HG03108 (cell line): ENCODE measurements around the gene C3orf62.
"Not testable (repeated sequence)": the region's sequence is repeated elsewhere in the genome, so short reads cannot be mapped to it uniquely, and the experiment has no call there.

ENCODE experiments used
- ATAC-seq: cut with Tn5 transposase; IDR thresholded peaks from one replicate; pipeline ENCODE4 v1.9.1; 2021; ENCODE audit warnings: moderate library complexity; ENCODE audit not compliant: unreplicated experiment

Gene C3orf62

DNA sequence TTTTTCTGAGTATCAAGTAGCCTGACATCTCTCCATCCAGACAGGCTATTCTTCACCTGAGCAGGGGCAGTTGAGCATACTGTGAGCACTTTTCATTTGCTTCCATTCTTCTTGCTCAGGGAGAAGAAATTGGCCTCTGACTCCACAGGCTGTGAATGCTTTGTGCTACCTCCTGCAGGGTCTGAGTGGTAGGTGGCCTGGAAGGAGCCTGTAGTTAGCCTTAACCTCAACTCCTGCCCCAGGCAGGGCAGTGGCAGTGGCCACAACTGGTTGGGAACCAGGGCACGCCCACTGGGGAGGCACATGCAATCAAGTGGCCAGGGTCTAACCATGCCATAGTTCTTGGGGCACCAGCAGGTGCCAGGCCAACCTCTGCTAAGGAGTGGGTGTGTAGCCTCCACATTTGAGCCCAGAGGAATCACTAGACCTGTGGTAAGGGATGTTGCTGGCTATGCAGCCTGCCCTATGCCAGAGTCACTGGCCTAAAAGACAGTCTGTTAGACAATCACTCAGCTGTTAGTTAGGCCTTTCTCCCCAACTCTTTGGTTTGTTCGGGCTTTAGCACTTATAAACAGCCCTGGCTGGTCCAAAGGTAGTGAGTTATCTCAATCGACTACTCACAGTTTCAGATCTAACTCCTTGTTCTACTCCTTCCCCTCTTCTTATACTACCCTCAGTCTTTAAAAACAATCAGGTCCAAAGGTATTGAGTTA lies 7.4 kb downstream of the C3orf62 start:
- ATAC-seq, result no peak

DNA sequence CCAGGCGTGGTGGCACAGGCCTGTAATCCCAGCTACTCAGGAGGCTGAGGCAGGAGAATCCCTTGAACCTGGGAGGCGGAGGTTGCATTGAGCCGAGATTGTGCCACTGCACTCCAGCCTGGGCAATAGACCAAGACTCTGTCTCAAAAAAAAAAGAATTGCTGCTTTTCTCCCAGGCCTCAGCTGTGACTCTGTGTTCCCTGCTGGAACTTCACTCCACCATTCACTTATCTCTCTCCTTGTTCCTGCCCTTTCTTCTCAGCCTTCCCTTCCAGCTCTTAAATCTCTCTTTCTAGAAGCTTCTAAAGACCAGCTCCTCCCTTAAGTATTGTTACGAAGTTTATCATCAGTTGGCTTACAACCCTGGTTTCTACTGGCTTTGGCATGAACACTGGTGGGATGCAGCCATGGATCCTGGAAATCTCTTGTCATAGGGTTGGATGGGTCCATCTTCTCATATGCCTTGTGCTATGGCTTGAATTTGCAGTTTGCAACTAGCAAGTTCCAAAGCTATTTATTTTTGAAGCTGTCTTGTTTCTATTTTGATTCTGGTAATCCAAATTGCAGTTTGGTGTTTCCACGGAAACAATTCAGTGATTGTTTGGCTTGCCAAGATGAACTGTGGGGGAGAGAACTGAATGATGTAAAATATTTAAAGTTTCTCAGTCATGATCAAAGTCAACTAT lies 10.5 kb downstream of the C3orf62 start:
- ATAC-seq, result no peak

DNA sequence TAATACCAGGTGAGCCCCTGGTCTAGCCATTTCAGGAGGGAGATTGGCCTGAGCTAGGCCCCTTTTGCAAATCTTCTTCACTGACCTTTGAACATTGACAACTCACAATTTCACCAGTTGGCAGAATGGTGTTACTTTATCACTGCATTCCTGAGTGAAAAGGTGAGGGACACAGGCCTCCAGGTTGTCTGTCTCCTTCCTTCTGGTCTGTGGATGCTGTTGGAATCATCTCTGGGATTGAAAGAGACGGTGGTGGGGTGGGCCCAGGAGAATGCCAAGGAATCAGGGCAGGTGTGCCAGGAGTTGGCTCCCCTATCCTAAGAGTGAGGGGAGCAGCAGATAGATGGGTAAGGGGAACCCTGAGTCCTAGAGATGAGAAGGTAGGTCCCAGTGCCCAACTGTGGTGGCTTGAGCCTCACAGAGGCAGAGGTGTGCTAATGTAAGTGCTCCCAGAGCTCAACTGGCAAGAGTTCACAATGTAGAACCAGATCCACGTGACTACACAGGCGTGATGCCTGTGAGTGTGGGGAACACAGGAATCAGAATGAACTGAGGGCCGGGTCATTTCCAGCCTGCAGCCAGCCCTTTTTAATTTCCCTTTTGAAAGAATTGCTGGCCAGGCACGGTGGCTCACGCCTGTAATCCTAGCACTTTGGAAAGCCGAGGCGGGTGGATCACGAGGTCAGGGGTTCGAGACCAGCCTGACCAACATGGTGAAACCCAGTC lies 11.2 kb downstream of the C3orf62 start:
- ATAC-seq, result no peak

DNA sequence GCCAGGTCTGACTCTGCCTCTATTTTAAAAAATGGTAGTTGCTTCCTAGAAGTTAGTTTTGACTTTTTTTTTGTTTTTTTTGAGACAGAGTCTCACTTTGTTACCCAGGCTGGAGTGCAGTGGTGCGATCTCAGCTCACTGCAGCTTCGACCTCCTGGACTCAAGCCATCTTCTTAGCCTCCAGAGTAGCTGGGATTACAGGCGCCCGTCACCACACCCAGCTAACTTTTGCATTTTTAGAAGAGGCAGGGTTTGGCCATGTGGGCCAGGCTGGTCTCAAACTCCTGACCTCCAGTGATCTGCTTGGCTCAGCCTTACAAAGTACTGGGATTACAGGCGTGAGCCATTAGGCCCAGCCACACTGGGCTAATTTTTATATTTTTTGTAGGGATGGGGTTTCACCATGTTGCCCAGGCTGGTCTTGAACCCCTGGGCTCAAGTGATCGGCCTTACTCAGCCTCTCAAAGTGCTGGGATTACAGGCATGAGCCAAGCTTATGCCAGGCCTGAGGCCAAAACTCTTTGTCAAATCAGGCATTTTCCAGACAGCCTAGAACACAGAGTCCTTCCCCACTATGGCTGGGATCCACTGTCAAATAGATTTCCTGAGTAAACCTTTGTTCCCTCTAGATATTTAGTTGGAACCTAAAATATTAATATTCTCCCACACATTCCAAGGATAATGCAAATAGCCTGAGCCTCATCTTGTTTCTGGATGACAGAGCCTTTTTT lies 13.7 kb downstream of the C3orf62 start:
- ATAC-seq, result no peak

DNA sequence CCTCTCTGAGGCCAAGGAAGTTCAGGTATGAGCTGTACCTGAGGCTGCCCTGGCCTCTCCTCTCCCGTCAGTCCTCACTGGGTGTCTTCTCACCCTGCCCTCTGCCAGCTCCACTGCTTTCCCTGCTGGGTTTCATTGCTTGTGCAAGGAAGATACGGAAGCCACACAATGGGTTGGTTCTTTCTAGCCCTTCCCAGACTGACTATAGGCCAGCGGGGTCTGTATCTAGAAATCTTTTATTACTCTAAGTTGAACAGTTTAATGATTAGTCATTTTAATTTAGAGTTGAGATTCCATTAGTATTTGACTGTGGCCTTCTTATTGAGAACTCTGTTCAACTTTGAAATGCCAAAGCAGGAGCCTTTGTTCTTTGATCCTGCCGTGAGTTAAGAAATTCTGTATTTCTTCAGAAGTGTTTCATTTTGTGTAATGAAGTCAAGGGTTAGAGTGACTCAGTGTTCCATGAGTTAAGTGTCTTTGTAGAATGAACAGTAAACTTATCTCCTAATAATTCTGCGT lies 16.2 kb downstream of the C3orf62 start:
- no peak for ATAC-seq

DNA sequence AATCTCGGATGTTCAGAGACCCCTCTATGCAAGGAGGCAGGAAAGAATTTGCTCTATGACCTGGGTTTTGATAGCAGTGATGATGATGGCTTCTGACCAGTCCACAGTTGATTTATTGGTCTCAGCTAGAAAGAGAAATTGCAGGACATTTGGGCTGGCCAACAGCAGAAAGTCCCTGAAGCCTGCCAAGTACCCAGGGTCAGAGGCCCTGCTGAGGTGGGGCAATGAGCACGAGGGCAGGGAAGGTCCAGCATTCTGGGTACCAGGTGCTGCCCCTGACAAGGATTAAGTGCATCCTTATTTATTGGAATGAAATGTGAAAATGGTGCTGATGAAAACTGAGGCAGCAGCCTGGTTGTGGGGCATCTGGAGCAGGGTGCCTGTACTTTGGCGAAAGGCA lies 19.8 kb downstream of the C3orf62 start:
- ATAC-seq, result no peak

DNA sequence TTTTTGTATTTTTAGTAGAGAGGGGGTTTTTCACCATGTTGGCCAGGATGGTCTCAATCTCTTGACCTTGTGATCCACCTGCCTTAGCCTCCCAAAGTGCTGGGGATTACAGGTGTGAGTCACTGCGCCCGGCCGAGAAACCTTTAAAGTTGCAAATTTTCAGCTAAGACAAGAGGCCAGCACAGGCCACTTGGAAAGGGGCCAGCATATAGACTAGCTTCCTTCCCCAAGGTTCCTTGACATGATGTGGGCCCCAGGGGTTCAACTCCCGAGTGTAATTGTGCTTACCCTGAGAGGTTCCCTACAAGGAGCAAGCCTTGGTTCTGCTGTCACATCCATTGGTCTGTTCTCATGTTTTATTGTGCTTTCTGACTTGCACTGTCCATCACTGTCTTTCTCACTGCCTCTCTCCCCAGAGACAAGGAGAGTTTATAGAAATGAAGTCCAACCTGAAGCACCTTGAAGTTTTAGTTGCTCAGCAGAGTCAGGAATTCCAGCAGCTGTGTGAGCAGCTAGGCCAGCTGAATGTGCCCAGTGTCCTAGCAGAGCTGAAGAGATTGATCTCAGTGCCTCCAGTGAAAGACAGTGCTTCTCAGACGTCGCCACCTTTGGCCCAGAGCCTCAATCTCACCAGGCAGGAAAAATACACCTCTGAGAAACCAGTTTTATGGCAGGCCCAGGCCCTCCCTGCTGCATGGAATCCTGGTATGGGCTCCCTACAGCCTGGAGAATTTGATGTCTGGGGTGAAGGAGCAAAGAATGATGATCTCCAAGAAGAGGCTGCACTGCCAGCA lies 21.1 kb downstream of the C3orf62 start:
- ATAC-seq, result no peak

DNA sequence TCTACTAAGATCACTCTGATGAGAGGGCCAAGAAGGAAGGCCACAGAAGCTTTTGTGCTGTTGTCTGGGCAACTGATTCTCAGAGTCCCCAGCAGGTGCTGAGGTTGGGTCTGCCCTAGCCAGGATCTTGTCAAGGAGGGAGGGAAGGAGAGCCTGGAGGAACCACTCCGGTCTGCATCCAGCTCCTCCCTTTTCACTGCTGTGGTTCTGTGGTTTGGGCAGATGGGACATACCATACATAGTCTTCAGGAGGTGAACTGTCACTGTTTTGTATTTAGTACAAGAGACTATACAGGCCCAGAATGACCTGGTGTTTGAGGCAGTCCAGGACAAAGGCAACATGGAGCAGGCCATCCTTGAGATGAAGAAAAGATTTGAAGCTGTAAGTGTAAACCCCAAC lies 21.9 kb downstream of the C3orf62 start:
- ATAC-seq, result no peak

DNA sequence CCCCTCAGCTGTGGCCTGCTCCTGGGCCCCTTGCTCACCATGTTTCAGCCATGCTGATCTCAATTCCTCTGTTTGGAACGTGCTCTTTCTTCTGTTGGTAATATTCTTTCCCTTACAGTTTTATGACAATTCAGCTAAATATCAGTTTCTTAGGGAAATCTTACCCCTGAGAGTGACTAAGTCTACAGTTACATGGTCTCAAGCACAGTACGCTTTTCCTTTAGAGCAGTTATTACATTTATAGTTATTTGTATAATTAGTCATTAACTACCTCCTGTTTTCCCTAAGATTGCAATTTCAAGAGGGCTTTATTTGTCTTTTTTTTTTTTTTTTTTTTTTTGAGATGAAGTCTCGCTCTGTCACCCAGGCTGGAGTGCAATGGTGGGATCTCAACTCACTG lies 23.5 kb downstream of the C3orf62 start:
- no peak for ATAC-seq

DNA sequence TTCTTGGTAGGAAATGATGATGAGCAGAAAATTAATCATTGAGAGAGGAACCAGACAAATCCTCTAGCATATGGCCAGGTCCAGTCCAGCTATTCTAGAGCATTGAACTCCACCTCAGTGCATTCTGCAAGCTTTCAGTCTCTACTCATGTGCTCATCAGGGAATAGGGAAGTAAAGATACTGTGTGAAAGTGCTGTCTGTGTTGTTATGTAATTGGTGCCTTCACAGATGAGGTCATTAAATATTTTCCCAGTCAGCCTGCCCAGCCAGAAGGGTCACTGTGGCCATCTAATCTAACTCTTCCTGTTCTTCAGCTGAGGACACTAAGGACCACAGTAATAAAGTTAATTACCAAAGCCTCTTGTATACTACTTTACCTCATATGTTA lies 28.2 kb downstream of the C3orf62 start:
- no peak for ATAC-seq

DNA sequence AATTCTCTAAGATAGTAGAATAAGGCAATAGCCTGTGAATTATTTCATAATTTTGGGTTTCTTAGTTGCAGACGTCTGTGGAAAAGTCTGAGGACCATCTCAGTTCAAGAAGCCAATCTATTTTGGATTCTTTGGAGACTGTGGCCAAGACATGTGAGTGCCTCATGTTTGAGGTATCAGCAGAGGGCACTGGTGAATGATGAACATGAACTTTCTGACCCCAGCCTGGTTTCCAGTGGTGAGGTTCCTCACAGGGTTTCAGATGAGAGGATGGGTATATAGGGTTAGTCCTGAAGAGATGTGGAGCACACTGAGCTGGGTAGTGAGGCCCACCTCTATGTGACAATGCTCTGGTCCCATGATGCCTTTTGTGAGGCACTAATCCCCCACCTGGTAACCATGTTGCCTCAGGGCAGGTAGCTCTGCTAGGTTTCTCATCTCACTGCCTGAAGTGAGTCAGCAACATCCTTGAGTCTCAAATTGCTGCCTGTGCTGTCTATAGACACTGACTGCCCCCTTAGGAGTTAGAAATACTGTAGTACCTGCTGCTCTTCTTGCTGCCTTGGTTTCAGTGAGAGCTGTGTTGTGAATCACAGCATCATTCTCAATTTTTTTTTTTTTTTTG lies 32.3 kb downstream of the C3orf62 start:
- no peak for ATAC-seq

DNA sequence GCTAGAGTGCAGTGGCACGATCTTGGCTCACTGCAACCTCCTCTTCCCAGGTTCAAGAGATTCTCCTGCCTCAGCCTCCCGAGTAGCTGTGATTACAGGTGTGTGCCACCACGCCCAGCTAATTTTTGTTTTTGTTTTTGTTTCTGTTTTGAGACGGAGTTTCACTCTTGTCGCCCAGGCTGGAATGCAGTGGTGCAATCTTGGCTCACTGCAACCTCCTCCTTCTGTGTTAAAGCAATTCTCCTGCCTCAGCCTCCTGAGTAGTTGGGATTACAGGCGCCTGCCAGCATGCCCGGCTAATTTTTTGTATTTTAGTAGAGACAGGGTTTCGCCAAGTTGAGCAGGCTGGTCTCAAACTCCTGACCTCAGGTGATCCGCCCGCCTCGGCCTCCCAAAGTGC lies 36.9 kb downstream of the C3orf62 start:
- not testable (repeated sequence) for ATAC-seq

DNA sequence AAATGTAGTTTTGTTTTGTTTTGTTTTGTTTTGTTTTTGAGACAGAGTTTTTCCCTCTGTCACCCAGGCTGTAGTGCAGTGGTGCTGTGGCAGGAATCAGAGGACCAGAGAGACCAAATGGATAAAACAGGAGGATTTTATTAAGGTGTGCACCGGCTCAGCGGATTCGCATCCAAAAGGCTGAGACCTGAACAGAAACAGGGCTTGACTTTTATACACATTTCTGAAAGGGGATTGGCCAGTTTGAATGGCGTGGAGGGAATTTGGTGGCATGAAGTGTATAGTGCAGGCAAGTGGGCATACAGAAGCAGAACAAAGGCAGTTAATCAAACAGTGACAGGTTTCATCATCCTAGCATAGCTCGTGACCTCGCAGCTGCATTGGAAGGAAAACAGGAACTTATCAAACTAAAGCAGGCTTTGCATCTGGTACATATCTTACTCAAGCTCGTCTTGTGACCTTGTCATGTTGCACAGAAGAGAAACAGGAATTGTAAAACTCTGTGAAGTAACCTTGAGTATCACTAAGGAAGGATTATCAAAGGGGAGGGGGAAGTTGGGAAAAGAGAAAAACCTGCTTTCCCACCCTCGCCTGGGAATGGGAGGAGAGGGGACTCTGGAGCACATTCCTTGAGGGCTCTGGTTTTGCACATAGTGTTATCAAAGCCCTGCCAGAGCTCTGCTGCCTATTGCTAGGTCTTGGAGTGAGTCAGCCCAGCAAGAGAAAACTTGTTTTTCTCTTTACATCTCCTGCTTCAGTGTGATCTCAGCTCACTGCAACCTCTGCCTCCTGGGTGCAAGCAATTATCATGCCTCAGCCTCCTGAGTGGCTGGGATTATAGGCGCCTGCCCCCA lies 38.5 kb downstream of the C3orf62 start:
- no peak for ATAC-seq

DNA sequence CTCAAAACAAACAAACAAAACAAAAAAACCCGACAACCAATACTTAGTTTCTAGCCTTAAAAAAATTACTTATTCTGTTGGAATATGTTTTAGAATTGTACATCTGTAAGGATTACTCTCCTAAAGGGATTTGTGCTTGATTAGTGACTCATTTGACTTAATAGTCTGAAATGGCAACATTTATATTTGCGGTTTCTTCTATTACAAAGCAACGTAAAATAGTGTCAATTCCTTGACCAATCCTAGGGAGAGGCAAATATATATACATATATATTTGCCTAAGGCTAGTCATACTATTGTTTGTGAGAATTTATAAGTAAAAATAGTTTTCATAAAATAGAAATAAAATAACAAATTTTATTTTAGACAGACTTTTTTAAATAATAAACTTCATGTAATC lies 39.7 kb downstream of the C3orf62 start:
- no peak for ATAC-seq

DNA sequence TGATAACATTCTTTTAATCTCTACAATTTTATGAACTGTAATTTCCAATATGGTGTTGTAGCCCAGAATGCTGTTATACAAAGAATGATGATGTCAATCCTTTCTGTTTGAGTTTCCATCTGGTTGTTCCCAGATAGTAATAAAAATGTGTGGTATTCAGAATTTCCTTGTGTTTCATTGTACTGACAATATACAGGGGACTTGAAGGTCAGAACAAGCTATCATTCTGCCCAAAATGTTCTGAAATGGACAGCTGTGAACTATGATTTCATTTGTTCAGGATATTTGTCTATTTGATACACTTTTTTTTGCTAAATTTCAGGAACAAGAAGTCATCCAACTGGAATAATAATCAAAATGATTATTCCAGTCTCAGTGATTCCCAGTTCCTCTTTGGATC lies 40.8 kb downstream of the C3orf62 start:
- ATAC-seq, result no peak

DNA sequence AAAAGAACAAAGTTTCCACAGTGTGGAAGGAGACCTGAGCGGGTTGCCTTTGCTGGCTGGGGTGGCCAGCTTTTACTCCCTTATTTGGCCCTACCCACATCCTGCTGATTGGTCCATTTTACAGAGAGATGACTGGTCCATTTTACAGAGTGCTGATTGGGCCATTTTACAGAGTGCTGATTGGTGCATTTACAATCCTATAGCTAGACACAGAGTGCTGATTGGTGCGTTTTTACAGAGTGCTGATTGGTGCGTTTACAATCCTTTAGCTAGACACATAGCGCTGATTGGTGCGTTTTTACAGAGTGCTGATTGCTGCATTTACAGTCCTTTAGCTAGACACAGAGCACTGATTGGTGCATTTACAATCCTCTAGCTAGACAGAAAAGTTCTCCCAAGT lies 48.2 kb downstream of the C3orf62 start:
- not testable (repeated sequence) for ATAC-seq

DNA sequence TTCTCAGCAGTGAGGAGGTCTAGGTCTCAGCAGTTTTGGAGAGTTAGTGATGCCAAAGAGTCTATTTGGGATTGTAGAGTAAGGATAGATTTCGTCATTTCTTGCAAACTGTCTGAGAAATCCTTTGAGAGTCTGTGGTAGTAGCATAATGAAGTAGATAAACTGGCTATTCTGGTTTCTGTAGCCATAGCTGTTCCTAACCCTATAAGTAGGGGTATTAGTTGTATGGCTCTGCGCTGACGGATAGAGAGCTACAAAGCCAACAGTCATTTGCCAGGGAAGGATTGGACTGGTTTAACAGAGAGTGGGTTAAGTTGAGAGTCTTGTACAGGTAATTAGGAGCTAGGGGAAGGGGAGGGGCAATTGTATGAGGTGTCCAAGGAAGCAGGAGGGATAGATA lies 55.0 kb downstream of the C3orf62 start:
- ATAC-seq, result no peak

DNA sequence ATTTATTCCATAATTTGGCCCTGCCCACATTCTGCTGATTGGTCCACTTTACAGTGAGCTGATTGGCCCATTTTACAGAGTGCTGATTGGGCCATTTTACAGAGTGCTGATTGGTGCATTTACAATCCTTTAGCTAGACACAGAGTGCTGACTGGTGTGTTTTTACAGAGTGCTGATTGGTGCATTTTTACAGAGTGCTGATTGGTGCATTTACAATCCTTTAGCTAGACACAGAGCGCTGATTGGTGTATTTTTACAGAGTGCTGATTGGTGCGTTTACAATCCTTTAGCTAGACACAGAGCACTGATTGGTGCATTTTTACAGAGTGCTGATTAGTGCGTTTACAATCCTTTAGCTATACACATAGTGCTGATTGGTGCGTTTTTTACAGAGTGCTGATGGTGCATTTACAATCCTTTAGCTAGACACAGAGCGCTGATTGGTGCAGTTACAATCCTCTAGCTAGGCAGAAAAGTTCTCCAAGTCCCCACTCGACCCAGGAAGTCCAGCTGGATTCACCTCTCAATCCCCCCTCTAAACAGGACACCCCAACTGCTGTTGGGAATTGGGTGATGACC lies 56.0 kb downstream of the C3orf62 start:
- not testable (repeated sequence) for ATAC-seq

DNA sequence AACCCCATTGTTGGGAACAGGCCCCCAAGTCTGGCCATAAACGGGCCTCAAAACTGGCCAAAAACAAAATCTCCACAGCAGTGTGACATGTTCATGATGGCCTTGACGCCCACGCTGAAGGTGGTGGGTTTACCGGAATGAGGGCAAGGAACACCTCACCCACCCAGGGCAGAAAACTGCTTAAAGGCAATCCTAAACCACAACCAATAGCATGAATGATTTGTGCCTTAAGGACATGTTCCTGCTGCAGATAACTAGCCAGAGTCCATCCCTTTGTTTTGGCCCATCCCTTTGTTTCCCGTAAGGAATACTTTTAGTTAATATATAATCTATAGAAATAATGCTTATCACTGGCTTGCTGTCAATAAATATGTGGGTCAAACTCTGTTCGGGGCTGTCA lies 57.9 kb downstream of the C3orf62 start:
- no peak for ATAC-seq
